Stimulated activated CD4-positive, alpha-beta T cell treated with anti-CD3 and anti-CD28 coated beads, Interleukin-2, amount 100 ng/mL, for 24 hours (primary cell): ENCODE measurements around the gene SLC22A17.

Experiments
- DNase-seq, 2 donors: peaks; one replicate each; pipeline ENCODE4 v3.0.0-alpha.2; 2020

Gene SLC22A17

DNA sequence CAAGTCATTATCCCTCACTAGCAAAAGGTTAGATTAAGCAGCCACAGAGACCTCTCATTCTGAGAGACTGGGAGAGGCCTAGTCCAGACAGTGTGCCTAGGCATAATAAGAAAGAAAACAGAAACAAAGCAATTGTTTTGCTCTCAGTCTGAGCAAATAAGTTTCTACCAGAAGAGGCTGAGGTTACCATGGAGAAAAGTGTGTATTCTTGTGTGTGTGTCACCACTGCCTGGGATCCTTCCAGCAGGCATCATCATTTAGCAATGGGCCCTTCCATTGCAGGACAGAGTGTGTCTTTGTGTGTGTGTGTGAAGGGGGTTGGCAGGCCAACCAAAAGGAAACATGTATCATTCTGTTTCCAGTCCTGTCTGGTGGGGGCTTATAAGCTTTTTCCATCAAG is 8.6 kb upstream of the SLC22A17 start:
- DNase-seq: no peak

GRCh38 chr14:23360496-23360895 is 7.8 kb upstream of the SLC22A17 start:
- DNase-seq: no peak

DNA sequence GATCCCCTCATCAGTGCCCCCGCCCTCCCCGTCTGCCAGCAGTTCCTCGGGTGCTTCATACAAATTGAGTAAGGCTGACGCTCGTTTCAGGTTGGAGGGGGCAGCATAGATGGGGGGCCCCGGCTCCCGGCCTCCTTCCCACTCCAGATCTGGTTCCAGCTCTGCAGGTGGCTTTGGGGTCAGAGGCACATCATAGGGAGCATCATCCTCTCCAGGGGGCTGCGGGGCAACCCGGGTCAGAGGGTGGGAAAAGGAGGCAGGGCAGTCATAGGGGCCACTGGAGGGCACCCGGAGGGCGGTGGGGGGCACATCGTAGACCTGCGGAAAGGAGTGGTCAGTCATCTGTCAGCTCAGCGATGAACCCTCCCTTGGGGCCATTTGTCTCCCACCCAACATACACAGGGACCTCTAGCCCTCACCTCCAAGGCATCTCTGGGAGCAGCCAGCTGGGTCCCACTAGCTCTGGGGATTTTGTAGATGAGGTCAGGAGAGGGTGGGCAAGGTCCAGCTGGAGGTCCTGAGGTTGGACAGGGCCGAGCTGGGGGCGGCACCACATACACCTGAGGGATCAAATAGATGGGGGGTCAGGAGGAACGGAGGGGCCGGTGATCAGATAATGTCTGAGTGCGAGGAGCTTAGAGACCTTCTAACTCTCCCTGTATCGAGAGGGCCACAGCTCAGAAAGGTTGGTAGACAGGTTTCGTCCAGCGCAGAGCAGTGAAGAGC is 7.2 kb upstream of the SLC22A17 start:
- DNase-seq: no peak

- no peak for DNase-seq
Measured at GRCh38 chr14:23359167-23359626, 6.5 kb upstream of the SLC22A17 start.

DNA sequence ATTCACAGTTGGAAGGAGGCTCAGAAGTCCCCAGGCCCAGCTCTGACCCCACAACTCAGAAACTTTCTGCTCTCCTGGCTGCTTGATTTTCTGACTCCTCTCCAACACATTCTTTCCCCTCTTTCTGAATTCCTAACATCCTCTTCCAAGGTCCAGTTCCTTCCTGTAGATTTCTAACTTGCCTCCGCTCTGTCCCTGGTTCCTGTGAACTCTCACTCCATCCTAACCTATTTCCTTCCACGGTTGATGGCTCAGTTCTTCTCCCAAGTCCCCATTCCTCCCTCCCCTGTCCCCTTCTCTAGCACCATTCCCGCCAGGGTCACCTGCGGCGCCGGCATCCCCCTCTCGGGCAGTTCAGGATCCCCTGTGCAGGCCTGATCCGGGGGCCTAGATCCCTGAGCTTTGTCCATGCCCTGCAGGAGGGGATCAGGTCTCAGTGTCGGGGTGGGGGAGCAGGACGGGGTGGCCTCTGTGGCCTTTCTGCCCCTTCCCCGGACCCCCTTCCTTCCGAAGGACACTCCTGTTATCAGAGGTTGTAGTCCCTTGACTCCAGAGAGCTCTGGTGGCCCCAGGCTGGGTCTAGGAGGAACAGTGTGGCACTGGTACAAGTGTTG is 6.0 kb upstream of the SLC22A17 start:
- no peak for DNase-seq

GRCh38 chr14:23358042-23358441 is 5.4 kb upstream of the SLC22A17 start:
- DNase-seq: no peak

DNA sequence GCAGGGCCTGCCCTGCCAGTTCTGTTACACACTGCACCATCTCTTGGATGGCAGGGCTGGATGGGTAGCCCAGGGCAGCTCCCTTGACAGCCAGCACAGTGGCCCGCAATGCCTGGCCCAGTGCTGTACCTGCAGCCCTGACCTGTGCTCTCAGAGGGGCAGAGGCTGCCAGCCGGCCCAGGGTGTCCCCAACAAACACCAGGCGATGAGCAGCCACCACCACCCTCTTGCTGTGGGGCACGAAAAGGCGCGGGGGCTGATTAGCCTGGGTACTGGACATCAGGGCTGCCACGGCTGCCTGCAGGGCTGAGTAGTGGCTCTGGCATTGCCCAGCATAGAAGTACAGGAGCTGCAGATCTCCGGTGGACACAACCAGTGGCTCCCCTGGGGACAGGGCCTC is 4.6 kb upstream of the SLC22A17 start:
- DNase-seq: no peak

DNA sequence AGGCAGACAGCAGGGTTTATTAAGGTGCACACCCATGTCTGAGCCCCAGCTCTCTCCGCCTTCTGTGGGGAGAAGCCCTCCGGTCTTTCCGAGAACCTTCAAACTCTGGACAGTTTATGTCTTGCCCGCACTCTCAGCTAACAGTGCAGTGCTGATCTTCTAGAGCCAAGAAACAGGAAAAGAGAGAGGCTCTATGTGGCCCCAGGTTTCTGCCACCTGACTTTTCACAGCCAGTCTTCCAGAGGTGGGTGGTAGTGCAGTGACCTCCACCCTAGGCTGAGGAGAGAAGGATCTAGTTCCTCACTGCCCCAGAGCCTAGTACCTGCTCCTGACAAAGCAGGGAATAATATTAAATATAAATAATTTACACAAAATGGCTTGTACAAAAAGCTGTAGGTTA is 4.0 kb upstream of the SLC22A17 start:
- no peak for DNase-seq

GRCh38 chr14:23355871-23356435 is 3.3 kb upstream of the SLC22A17 start:
- DNase-seq: no peak

DNA sequence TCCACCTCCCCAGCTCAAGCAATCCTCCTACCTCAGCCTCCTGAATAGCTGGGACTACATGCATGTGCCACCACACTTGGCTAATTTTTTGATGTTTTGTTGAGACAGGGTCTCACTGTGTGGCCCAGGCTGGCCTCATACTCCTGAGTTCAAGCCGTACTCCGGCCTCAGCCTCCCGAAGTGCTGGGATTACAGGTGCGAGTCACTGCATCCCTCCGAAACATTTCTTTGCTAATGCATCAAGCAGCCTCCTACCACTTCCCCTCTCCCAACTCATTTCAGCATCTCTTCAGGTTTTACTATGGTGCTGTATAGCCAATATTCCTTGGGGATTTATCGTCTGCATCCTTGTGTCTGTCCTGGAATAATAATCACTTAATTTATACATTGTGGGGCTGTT is 2.3 kb upstream of the SLC22A17 start:
- DNase-seq: no peak

- no peak for DNase-seq
Measured at GRCh38 chr14:23353433-23353780, 720 bp upstream of the SLC22A17 start.

- DNase-seq: no peak
Measured at GRCh38 chr14:23351681-23352505, 794 bp downstream of the SLC22A17 start.

- no peak for DNase-seq
Measured at GRCh38 chr14:23349156-23349845, 3.4 kb downstream of the SLC22A17 start.

- DNase-seq: no peak
Measured at GRCh38 chr14:23348297-23348655, 4.4 kb downstream of the SLC22A17 start.

DNA sequence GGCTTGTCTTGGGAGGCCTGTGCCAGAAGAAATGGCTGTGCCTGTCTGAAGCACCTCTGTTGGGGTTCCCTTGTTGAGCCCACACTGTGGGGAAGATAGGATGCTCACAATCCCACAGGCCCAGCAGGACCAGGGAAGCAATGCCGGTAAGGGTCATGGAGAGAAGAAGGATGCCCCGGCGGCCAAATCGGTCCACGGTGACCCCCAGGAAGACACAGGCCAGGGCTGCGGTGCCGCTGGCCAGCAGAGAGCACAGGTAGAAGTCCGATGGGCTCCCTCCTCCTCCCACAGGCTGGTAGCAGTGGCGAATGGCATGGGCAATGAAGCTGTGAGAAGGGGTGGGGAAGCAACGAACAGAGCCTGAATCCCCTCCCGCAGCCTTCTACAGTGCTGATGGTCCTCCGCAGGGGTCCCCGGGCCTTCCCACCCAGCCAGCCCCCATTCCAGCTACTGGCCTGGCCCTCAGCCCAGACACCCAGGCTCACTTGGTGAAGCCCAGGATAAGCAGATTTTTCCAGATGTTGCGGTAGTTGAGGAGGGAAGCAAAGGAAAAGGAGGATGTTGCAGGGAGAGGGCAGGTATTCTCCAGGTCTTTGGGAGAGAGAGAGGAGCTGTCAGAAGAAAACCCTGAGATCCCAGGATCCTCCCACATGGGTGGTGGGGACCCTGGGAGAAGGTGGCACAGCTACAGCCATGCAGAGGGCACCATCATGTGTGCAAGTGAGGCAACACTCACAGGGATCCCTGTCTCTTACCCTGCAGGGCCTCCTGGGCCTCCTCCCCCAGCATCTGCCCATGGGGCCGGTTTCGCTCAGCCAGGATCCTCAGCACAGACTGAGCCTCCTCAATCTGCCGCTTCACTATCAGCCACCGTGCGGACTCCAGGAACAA is 5.0 kb downstream of the SLC22A17 start:
- DNase-seq: no peak

DNA sequence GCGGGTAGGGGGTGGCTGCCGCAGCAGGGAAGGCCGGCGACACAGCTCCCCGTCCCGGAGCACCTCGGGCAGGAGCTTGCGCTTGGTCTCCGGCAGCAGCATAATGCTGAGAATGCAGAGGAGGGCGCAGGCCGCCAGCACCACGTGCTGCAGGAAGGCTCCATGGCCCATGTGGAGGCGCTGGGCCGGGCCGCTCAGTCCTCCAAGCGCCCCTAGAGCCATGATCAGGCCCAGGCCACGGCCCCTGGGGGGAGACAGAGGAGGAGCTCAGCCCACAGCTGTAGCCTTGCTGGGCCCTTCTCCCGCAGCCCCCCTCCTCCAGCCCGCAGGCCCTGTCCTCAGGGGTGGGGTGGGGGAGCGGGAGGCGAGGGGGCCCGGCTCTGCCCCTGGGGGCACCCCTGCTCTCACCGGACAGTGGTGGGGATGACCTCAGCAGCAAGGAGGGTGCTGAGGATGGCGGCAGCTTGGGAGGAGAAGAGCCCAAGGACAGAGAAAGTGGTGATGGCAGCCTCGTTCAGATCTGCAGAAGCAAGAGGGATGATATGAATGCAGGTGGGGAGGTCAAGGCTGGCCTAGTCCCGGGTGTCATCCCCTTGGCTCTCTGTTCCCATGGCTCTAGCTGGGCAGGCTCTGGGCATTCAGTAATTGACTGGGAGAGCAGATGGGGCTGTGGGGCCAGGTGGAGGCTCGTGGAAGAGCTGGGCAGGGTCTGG is 5.8 kb downstream of the SLC22A17 start:
- no peak for DNase-seq

DNA sequence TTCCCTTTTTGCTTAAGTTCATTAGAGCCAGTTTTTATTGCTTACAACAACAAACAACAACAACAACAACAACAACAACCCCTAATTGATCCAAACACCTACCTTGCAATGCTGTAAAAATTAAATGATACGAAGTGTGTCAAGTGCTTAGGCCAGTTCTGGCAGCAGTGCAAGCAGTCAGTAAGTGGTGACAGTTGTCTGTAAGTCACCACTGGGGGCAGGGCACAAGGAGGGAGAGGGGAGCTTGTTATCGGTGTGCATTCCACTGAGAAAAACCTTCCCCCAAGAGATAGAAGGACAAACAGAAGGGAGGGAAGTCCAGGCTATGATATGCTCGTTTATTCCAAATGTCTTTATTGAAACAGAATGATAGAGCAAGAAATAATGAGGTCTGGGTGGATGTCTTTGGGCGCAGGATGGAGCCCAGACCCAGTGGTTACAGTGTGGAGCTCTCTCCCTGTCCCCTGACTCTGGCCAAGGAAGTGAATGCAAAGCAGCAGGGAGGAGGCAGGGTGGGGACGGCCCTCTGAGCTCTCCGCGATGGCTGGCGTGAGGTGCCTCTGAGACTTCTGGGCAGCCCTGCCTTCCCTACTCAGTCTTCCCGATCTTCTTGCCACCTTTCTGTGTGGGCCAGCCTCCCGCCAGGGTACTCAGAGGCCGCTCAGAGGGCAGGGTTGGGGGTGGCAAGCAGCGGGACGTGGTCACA is 6.5 kb downstream of the SLC22A17 start:
- no peak for DNase-seq

- DNase-seq: no peak
Measured at GRCh38 chr14:23344481-23344880, 8.2 kb downstream of the SLC22A17 start.

- no peak for DNase-seq
Measured at GRCh38 chr14:23339506-23340268, 13.0 kb downstream of the SLC22A17 start.

DNA sequence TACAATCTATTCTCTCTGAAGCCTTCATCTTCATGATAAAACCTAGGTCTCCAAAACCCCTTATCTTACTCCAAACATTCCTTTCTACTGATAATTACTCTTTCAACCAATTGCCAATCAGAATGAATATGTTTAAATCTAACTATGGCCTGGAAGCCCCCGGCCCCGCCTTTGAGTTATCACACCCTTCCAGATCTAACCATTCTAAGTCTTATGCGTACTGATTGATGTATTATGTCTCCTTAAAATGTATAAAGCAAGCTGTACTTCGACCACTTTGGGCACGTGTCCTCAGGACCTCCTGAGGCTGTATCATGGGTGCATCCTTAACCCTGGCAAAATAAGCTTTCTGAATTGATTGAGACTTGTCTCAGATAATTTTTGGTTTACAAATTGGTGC is 17.1 kb downstream of the SLC22A17 start:
- no peak for DNase-seq
